A549 (cell line): ENCODE results near the gene PRKD3. TPM values are rescaled to one million over a fixed set of nuclear protein-coding genes. Genes with fewer than 3 reads are reported as not detected.

ENCODE experiments used
- ATAC-seq, 2 experiments: fragments of 200-7000 bp in 1 of 2; fragments of >200 bp in 1 of 2; cut with Nextera tagmentation in 1 of 2; cut with Tn5 transposase in 1 of 2; 3 replicates each; pipeline versions ENCODE4 v1.8.0 to v1.9.1; 2018 to 2020; ENCODE audit warnings: mild to moderate bottlenecking in 1 of 2, moderate library complexity in 1 of 2
- CTCF ChIA-PET: fragments of 300-600 bp; sonication (Branson Sonifier 250); formaldehyde crosslinking; extraction: SDS; loops from one replicate; lab custom pipeline; 2021; ENCODE audit warnings: antibody characterized with exemption, inconsistent platforms; lab: Yijun Ruan, JAX
- POLR2A ChIA-PET: fragments of 350-600 bp; formaldehyde crosslinking; extraction: SDS; loops from one replicate; lab custom pipeline; 2021; ENCODE audit warnings: antibody characterized with exemption, inconsistent platforms; lab: Yijun Ruan, JAX
- DNase-seq, 2 experiments: peaks; one replicate each; pipeline versions ENCODE4 v3.0.0 to v3.0.0-alpha.2; 2011 to 2016; ENCODE audit warnings: low read depth in 1 of 2, low spot score in 1 of 2
- FAIRE-seq: peaks from 2 replicates; lab custom pipeline; 2011; peaks lifted over from hg19 to GRCh38; lab: Jason Lieb, UNC
- H3K27ac ChIP-seq, 2 experiments: fragments of >200 bp; sonication (Bioruptor Twin); formaldehyde crosslinking; 3 replicates each; pipeline ENCODE4 v1.5.1; 2016 to 2017
- H3K4me1 ChIP-seq: fragments of >200 bp; sonication (Bioruptor Twin); formaldehyde crosslinking; 3 replicates; pipeline ENCODE4 v1.6.1; 2016
- H3K4me2 ChIP-seq: fragments of >200 bp; sonication (Bioruptor Twin); formaldehyde crosslinking; 3 replicates; pipeline ENCODE4 v1.6.1; 2016
- H3K4me3 ChIP-seq: fragments of >200 bp; sonication (Bioruptor Twin); formaldehyde crosslinking; 3 replicates; pipeline ENCODE4 v1.5.1; 2016
- H3K9me3 ChIP-seq: fragments of >200 bp; sonication (Bioruptor Twin); formaldehyde crosslinking; 3 replicates; pipeline ENCODE4 v1.6.1; 2016
- BCL3 ChIP-seq: fragments of >200 bp; sonication (Bioruptor Twin); formaldehyde crosslinking; IDR thresholded peaks from 3 replicates; pipeline ENCODE4 v1.6.1; 2016
- BHLHE40 ChIP-seq: IDR thresholded peaks from 2 replicates; pipeline ENCODE4 v1.6.1; 2012; ENCODE audit warnings: low read depth, low read length, inconsistent platforms
- CBX8 ChIP-seq: fragments of 200-600 bp; sonication (generic); IDR thresholded peaks from 2 replicates; pipeline ENCODE4 v1.6.1; 2016
- CEBPB ChIP-seq, 2 experiments: fragments of >200 bp in 1 of 2; sonication (Bioruptor Twin) in 1 of 2; formaldehyde crosslinking in 1 of 2; IDR thresholded peaks; 2 replicates each; pipeline ENCODE4 v1.6.1; 2012 to 2016
- CHD2 ChIP-seq: fragments of 150-350 bp; IDR thresholded peaks from 2 replicates; pipeline ENCODE4 v1.6.1; 2014; ENCODE audit warnings: low read length; ENCODE audit not compliant: partially characterized antibody
- CHD4 ChIP-seq: fragments of 200-600 bp; sonication (generic); IDR thresholded peaks from 2 replicates; pipeline ENCODE4 v1.6.1; 2016; ENCODE audit warnings: antibody characterized with exemption, mild to moderate bottlenecking, borderline replicate concordance
- EHF ChIP-seq: fragments of 250-450 bp; sonication (Bioruptor Pico); IDR thresholded peaks from 2 replicates; pipeline ENCODE4 v1.5.0; 2020; ENCODE audit warnings: mild to moderate bottlenecking
- EHMT2 ChIP-seq: fragments of 200-600 bp; sonication (generic); IDR thresholded peaks from 2 replicates; pipeline ENCODE4 v1.6.1; 2016; ENCODE audit warnings: antibody characterized with exemption, low read depth, mild to moderate bottlenecking, moderate library complexity
- ELK1 ChIP-seq: fragments of 150-350 bp; IDR thresholded peaks from 2 replicates; pipeline ENCODE4 v1.6.1; 2014; ENCODE audit warnings: low read depth, mild to moderate bottlenecking, low read length
- EP300 ChIP-seq, 2 experiments: fragments of >200 bp; sonication (Bioruptor Twin); formaldehyde crosslinking; IDR thresholded peaks; 2 replicates in 1 of 2; 3 replicates in 1 of 2; pipeline ENCODE4 v1.6.1; 2016 to 2017
- ESRRA ChIP-seq: fragments of 150-350 bp; IDR thresholded peaks from 2 replicates; pipeline ENCODE4 v1.6.1; 2014; ENCODE audit warnings: mild to moderate bottlenecking, low read length, borderline replicate concordance
- HEYL ChIP-seq: fragments of 250-450 bp; sonication (Bioruptor Pico); IDR thresholded peaks from 2 replicates; pipeline ENCODE4 v1.8.0; 2021; ENCODE audit warnings: mild to moderate bottlenecking, moderate library complexity
- HOXA7 ChIP-seq: fragments of 250-450 bp; sonication (Bioruptor Pico); IDR thresholded peaks from 2 replicates; pipeline ENCODE4 v1.5.0; 2020; ENCODE audit warnings: mild to moderate bottlenecking, moderate library complexity
- HOXB5 ChIP-seq: fragments of 250-450 bp; sonication (Bioruptor Pico); IDR thresholded peaks from 2 replicates; pipeline ENCODE4 v1.5.0; 2020; ENCODE audit warnings: mild to moderate bottlenecking, moderate library complexity
- JUN ChIP-seq, 2 experiments: fragments of >200 bp; sonication (Bioruptor Twin); formaldehyde crosslinking; IDR thresholded peaks; 2 replicates in 1 of 2; 3 replicates in 1 of 2; pipeline ENCODE4 v1.6.1; 2016 to 2017
- JUNB ChIP-seq: fragments of >200 bp; sonication (Bioruptor Twin); formaldehyde crosslinking; IDR thresholded peaks from 2 replicates; pipeline ENCODE4 v1.6.1; 2016
- KDM5A ChIP-seq: fragments of 200-600 bp; sonication (generic); IDR thresholded peaks from 2 replicates; pipeline ENCODE4 v1.6.1; 2016; ENCODE audit warnings: antibody characterized with exemption, mild to moderate bottlenecking
- MAFK ChIP-seq: fragments of 450-650 bp; IDR thresholded peaks from 2 replicates; pipeline ENCODE4 v1.6.1; 2014; ENCODE audit not compliant: partially characterized antibody
- NFE2L2 ChIP-seq: fragments of 150-350 bp; conservative IDR thresholded peaks from 2 replicates; pipeline ENCODE4 v1.6.1; 2014; ENCODE audit warnings: low read length
- NPAS2 ChIP-seq: fragments of 250-450 bp; sonication (Bioruptor Pico); IDR thresholded peaks from 2 replicates; pipeline ENCODE4 v1.8.0; 2022; ENCODE audit warnings: mild to moderate bottlenecking, moderate library complexity, borderline replicate concordance
- PBX3 ChIP-seq: IDR thresholded peaks from 2 replicates; pipeline ENCODE4 v1.6.1; 2012
- POLR2A ChIP-seq: IDR thresholded peaks from 2 replicates; pipeline ENCODE4 v1.6.1; 2012; ENCODE audit warnings: mild to moderate bottlenecking, low read length
- POLR2AphosphoS2 ChIP-seq: conservative IDR thresholded peaks from 2 replicates; pipeline ENCODE4 v1.6.1; 2012; ENCODE audit warnings: low read length, improper control_type of control experiment, inconsistent platforms
- RAD21 ChIP-seq, 2 experiments: fragments of >200 bp in 1 of 2; sonication (Bioruptor Twin) in 1 of 2; formaldehyde crosslinking in 1 of 2; IDR thresholded peaks in 1 of 2; conservative IDR thresholded peaks in 1 of 2; 2 replicates in 1 of 2; 3 replicates in 1 of 2; pipeline ENCODE4 v1.6.1; 2012 to 2018; ENCODE audit warnings: inconsistent platforms in 1 of 2
- RCOR1 ChIP-seq: fragments of 150-350 bp; IDR thresholded peaks from 2 replicates; pipeline ENCODE4 v1.6.1; 2014; ENCODE audit warnings: antibody characterized with exemption, low read length, low read depth
- RNF2 ChIP-seq: fragments of 200-600 bp; sonication (generic); IDR thresholded peaks from 2 replicates; pipeline ENCODE4 v1.6.1; 2016; ENCODE audit warnings: low read depth, mild to moderate bottlenecking, antibody characterized with exemption, moderate library complexity, borderline replicate concordance
- SMC3 ChIP-seq: fragments of >200 bp; sonication (Bioruptor Twin); formaldehyde crosslinking; IDR thresholded peaks from 3 replicates; pipeline ENCODE4 v1.6.1; 2018; ENCODE audit warnings: inconsistent platforms
- SREBF2 ChIP-seq: fragments of 450-650 bp; IDR thresholded peaks from 2 replicates; pipeline ENCODE4 v1.6.1; 2014; ENCODE audit warnings: mild to moderate bottlenecking, moderate library complexity
- USF2 ChIP-seq: fragments of 450-650 bp; IDR thresholded peaks from 2 replicates; pipeline ENCODE4 v1.6.1; 2014; ENCODE audit warnings: antibody characterized with exemption
- ZC3H11A ChIP-seq: fragments of 450-650 bp; IDR thresholded peaks from 2 replicates; pipeline ENCODE4 v1.6.1; 2014; ENCODE audit warnings: antibody characterized with exemption, mild to moderate bottlenecking
- ZNF302 ChIP-seq: fragments of 250-450 bp; sonication (Bioruptor Pico); IDR thresholded peaks from 2 replicates; pipeline ENCODE4 v1.9.0; 2021; ENCODE audit warnings: inconsistent platforms, mild to moderate bottlenecking, moderate library complexity
- ZSCAN20 ChIP-seq: fragments of 250-450 bp; sonication (Bioruptor Pico); IDR thresholded peaks from 2 replicates; pipeline ENCODE4 v1.8.0; 2022; ENCODE audit warnings: mild to moderate bottlenecking, moderate library complexity
- WGBS: methylation state at CpG from one replicate; pipeline ENCODE4 v1.1.6; 2017; ENCODE audit errors: missing lambda C conversion rate; 5-methylcytosine and 5-hydroxymethylcytosine counted together
- polyA plus RNA-seq, 4 experiments: library from polyadenylated mRNA; depleted of rRNA in 3 of 4; stranded (reverse); fragments of >200 nt; fragmentation: RNase III in 1 of 4; extraction: RNeasy Plus Mini Kit Qiagen cat#74134 plus additional on column Dnase treatment in 1 of 4; gene quantifications; 2 replicates in 3 of 4; 3 replicates in 1 of 4; pipeline ENCODE4 v1.2.3, GENCODE V29; 2011 to 2017
- TF ChIP-seq, protein P1 (sequence below): fragments of 250-450 bp; sonication (Bioruptor Pico); IDR thresholded peaks from 2 replicates; pipeline ENCODE4 v1.5.0; 2020; ENCODE audit warnings: low read depth, mild to moderate bottlenecking, moderate library complexity
- TF ChIP-seq, protein P2 (sequence below): fragments of >200 bp; sonication (Bioruptor Twin); formaldehyde crosslinking; IDR thresholded peaks from 3 replicates; pipeline ENCODE4 v1.5.1; 2016
- TF ChIP-seq, protein P3 (sequence below): IDR thresholded peaks from 2 replicates; pipeline ENCODE4 v1.6.1; 2012; ENCODE audit warnings: low read depth, borderline replicate concordance
- TF ChIP-seq, protein P4 (sequence below): IDR thresholded peaks from 2 replicates; pipeline ENCODE4 v1.6.1; 2012

The PRKD3 gene
- polyA plus RNA-seq, 2 of the 4 experiments (the other 2 are of a cell fraction) = 18.2 to 28.9 TPM

GRCh38 chr2:37324536-37324785, 172 bp downstream of the PRKD3 start:
- FAIRE-seq (no peak), DNase-seq (no peak), ATAC-seq (no peak; a peak in 1 of 6 replicates)
- H3K4me2 ChIP-seq = peak overlapping the region; percentile 72
- ChIA-PET CTCF (interaction anchor here (1.0 to 2.6 kb wide), 5 partner anchors 15 to 72 kb away, joined by 3 to 9 read pairs (median 3); partner anchors contain the start of gene QPCT), POLR2A (no interaction called here)
- peak overlapping the region; percentile 81 to 95 for H3K27ac ChIP-seq
- 0% methylated on average over 7 of the region's 33 CpGs for WGBS
- peaks cover 9% of the 10 kb centered on the region for H3K4me1 ChIP-seq
- H3K9me3 ChIP-seq = no peaks in the 10 kb centered on the region
- peak overlapping the region; percentile 71 for H3K4me3 ChIP-seq
- TF ChIP-seq CHD2 = no peak
- no peak for TF ChIP-seq RNF2
- TF ChIP-seq RAD21 (conservative IDR thresholded peaks at IDR 0.05 in 1 of 2, IDR thresholded peaks at IDR 0.05 in 1 of 2) = no peak
- no peak for TF ChIP-seq CBX8
- TF ChIP-seq, protein P1, sequence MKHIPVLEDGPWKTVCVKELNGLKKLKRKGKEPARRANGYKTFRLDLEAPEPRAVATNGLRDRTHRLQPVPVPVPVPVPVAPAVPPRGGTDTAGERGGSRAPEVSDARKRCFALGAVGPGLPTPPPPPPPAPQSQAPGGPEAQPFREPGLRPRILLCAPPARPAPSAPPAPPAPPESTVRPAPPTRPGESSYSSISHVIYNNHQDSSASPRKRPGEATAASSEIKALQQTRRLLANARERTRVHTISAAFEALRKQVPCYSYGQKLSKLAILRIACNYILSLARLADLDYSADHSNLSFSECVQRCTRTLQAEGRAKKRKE (CRISPR knock-in tag) = no peak
- no peak for TF ChIP-seq NFE2L2
- TF ChIP-seq ZSCAN20 (CRISPR knock-in tag) = no peak
- no peak for TF ChIP-seq EP300 (IDR thresholded peaks at IDR 0.05)
- TF ChIP-seq PBX3 = 0 out of 2 replicates have a peak, but pooled peaks have one; percentile 56
- no peak for TF ChIP-seq HOXA7 (CRISPR knock-in tag)
- TF ChIP-seq SMC3 = 0 out of 3 replicates have a peak, but pooled peaks have one; percentile 7
- no peak for TF ChIP-seq RCOR1
- no peak for TF ChIP-seq EHF (CRISPR knock-in tag)
- no peak for TF ChIP-seq JUNB
- TF ChIP-seq MAFK = no peak
- peak; percentile 67 for TF ChIP-seq POLR2A
- no peak for TF ChIP-seq BCL3
- TF ChIP-seq, protein P2, sequence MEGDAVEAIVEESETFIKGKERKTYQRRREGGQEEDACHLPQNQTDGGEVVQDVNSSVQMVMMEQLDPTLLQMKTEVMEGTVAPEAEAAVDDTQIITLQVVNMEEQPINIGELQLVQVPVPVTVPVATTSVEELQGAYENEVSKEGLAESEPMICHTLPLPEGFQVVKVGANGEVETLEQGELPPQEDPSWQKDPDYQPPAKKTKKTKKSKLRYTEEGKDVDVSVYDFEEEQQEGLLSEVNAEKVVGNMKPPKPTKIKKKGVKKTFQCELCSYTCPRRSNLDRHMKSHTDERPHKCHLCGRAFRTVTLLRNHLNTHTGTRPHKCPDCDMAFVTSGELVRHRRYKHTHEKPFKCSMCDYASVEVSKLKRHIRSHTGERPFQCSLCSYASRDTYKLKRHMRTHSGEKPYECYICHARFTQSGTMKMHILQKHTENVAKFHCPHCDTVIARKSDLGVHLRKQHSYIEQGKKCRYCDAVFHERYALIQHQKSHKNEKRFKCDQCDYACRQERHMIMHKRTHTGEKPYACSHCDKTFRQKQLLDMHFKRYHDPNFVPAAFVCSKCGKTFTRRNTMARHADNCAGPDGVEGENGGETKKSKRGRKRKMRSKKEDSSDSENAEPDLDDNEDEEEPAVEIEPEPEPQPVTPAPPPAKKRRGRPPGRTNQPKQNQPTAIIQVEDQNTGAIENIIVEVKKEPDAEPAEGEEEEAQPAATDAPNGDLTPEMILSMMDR = no peak
- TF ChIP-seq KDM5A = no peak
- no peak for TF ChIP-seq ESRRA
- no peak for TF ChIP-seq SREBF2
- TF ChIP-seq BHLHE40 = no peak
- TF ChIP-seq CEBPB (IDR thresholded peaks at IDR 0.05) = no peak
- no peak for TF ChIP-seq HEYL (CRISPR knock-in tag)
- TF ChIP-seq, protein P3, sequence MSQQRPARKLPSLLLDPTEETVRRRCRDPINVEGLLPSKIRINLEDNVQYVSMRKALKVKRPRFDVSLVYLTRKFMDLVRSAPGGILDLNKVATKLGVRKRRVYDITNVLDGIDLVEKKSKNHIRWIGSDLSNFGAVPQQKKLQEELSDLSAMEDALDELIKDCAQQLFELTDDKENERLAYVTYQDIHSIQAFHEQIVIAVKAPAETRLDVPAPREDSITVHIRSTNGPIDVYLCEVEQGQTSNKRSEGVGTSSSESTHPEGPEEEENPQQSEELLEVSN = peak; percentile 70; the same call in 1 of the 2 replicates
- no peak for TF ChIP-seq HOXB5 (CRISPR knock-in tag)
- TF ChIP-seq USF2 = no peak
- no peak for TF ChIP-seq ZNF302
- TF ChIP-seq CHD4 = no peak
- no peak for TF ChIP-seq NPAS2 (CRISPR knock-in tag)
- TF ChIP-seq ELK1 = no peak
- TF ChIP-seq POLR2AphosphoS2 = no peak
- TF ChIP-seq ZC3H11A = no peak
- TF ChIP-seq, protein P4, sequence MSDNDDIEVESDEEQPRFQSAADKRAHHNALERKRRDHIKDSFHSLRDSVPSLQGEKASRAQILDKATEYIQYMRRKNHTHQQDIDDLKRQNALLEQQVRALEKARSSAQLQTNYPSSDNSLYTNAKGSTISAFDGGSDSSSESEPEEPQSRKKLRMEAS = peak; percentile 41
- TF ChIP-seq JUN (IDR thresholded peaks at IDR 0.05) = peak in 1 of 2 experiments; percentile 67; a peak in 2 of 5 replicates
- TF ChIP-seq EHMT2 = no peak
